ENCODE results near the gene CLMN.

CLMN gene

DNA sequence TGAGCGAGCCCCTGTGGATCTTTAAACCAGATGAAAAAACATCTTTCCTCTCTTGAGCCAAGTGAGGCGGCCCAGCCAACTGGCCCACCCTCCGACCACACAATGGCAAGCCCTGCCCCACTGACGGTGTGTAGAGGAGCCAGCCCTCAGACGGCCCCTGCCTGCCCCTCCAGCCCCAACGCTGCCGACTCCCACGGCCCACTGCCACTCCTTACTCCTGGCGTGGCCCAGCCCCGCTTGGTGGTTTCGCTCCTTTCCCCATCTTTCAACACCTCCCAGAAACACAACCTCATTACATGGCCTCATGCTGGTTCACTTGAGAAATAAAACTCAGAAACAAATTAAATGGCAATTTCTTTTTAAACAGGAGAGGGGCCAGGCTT, 81.8 kb downstream of the CLMN start:
- no peak for DNase-seq (ENCODE audit: low read depth)

DNA sequence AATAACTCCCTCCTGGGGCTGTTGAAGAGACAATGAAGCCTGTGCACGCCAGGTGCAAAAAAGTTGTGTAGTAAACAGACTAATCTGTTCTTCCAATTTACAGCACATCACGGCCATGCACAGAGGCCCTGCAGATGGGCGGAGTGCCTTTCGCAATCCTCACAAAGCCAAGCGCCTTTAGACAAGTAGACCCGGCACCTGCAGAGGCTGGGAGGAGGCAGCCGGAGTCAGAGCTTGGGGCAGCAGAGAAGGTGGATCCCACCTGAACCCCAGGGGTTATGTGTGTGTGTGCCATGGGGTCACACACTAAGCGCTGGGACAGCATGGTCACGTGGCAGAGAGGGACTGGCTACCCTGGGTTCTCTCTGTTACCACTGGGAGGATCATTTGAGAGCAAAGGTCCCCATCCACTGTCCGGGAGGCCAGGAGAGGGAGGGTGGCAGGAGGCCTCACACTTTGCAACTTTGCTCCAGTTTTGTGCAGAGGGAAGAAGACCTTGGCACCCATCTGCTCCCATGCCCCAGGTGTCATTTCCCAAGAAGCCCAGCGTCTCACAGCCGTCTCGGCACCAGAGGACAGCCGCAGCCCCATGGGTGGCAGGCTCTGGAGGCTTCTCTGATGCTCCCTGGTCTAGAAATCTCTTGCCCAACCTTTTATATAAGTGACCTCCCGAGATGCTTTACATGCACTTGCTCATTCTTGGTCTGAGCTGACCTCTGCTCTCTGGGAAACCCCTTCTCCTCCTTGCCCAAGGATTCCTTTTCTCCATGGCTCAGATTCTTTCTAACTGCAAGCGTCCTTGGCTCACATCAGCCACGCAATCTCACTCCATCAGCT, 82.4 kb downstream of the CLMN start:
- DNase-seq (ENCODE audit: low read depth) = no peak

GRCh38 chr14:95236221-95236620, 83.5 kb downstream of the CLMN start:
- no peak for DNase-seq (ENCODE audit: low read depth)

- DNase-seq (ENCODE audit: low read depth) = no peak
These were observed 83.9 kb downstream of the CLMN start for GRCh38 chr14:95235767-95236166.

GRCh38 chr14:95235351-95235750, 84.4 kb downstream of the CLMN start:
- DNase-seq (ENCODE audit: low read depth) = no peak

- no peak for DNase-seq (ENCODE audit: low read depth)
These were observed 85.3 kb downstream of the CLMN start for GRCh38 chr14:95234426-95234825.

DNA sequence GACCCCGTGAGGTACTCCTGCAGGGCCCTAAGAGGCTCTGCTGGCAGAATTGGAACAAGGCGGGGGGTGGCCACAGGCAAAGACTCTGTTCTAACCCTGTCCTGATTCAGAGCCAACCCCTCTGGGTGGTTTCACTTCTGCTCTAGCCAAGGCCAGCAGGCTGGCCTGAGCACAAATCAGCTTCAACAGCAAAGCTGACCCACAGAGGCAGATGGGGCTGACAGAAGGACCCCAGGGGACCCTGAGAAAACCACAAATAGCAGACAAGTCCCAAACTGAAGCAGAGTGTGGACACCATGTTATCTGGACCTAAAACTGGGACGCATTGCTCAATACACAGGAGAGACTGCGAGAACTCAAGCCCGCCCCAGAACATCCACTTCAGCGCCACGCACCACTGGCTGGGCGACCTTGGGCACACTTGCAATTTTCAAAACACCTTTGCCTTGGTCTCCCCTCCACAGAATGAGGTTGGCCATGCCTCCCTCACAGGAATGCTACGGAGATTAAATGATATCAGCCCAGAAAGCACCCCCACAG, 85.9 kb downstream of the CLMN start:
- no peak for DNase-seq (ENCODE audit: low read depth)

- no peak for DNase-seq (ENCODE audit: low read depth)
These were observed 86.7 kb downstream of the CLMN start for GRCh38 chr14:95232894-95233584.

GRCh38 chr14:95231966-95232633, 87.6 kb downstream of the CLMN start:
- DNase-seq (ENCODE audit: low read depth) = no peak

GRCh38 chr14:95229749-95230148, 90.0 kb downstream of the CLMN start:
- no peak for DNase-seq (ENCODE audit: low read depth)

GRCh38 chr14:95228240-95228639, 91.5 kb downstream of the CLMN start:
- no peak for DNase-seq (ENCODE audit: low read depth)

- DNase-seq (ENCODE audit: low read depth) = no peak
These were observed 92.3 kb downstream of the CLMN start for GRCh38 chr14:95227279-95227860.

- DNase-seq (ENCODE audit: low read depth) = no peak
These were observed 92.9 kb downstream of the CLMN start for GRCh38 chr14:95226801-95227200.

GRCh38 chr14:95225251-95225887, 94.3 kb downstream of the CLMN start:
- DNase-seq (ENCODE audit: low read depth) = no peak

DNA sequence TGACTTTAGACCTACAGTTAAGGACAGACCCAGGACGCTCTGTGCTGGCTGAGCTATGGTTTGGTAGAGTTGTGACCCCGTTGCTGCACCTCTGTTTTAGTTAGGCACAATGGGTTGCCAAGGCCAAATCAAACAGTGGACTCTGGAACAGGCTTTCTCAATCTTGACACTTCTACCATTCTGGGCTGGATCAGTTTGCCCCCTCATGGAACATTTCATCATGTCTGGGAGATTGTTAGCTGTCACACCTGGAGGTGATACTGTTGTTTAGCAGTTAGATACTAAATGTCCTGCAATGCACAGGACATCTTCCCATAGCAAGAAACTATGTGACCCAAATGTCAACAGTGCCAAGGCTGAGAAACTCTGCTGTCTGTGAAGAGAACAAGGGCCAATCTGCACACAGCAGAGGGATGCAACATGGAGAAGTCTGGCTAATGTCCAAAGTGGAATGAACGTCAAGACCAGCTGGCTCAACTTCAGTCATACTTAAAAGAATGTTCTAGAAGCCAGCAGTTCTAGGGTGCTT, 96.8 kb downstream of the CLMN start:
- DNase-seq (ENCODE audit: low read depth) = no peak

- no peak for DNase-seq (ENCODE audit: low read depth)
These were observed 97.5 kb downstream of the CLMN start for GRCh38 chr14:95222151-95222631.

DNA sequence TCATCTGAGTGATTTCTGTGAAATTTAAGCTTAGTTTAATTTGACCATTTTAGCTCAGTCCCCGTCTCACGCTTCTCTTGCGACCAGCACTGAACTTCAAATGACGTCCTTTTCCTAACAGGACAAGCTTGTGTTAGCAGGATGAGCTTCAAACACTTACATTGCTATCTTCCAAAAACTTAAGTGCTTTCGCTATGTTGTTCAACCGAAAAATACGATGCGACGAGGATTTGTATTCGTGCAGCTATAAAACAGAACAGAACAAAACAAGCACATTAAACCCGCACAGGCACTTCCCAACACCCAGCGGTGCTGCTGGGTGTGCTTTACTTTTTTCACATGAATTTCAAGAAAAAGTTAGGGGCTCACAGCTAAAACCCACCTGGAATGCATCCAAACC, 98.2 kb downstream of the CLMN start:
- DNase-seq (ENCODE audit: low read depth) = no peak

- no peak for DNase-seq (ENCODE audit: low read depth)
These were observed 99.0 kb downstream of the CLMN start for GRCh38 chr14:95220663-95221231.

DNA sequence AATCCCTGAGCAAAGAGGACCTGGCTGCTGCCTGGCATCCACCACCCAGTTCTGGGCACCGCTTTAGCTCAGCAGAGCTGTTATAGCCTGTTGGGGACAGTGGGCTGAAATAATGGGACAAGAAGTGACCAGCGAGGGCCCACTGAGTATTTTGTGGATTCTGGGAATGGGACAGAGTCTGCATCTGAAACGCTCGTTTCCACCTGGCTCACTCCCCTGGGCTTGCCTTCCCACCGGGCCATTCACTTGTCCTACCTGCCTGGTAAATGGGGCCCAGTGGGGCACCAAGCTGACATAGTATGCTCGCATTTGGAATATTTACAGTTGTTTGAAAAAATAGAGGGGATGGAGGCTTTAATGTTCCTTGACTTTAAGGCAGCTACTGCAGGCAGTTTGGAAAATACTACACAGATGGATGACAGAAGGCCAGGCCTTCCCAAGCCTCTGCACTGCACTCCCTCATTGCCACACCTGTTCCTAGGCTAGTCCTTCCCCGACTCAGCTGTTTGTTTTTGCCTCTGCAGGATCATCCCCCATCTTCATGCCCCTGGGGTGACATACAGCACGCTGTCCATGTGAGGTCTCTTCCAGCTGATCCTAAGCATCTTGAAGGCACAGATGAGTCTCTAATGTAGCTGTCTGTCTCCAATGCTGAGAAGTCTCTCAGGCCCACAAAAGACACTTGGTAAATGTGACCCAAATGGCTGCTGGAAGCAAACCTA, 101.1 kb downstream of the CLMN start:
- no peak for DNase-seq (ENCODE audit: low read depth)

DNA sequence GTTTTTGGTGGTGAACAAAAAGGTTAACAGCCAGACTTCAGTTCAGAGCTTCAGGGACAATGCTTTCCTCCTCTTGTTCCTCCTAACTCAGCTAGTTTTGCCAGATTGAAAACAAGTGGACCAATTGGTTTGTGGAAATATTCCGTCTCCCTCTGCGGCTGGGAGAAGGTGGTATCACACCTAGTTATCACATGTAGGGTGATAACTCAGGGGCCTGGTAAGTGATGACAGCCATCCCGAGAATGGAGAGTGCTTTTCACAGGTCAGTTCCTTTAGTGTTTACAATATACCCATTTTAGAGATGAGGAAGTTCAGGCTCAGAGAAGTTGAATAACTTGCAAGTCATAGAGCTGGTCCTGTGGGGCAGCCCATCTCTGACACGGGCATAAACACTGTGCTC, 101.7 kb downstream of the CLMN start:
- DNase-seq (ENCODE audit: low read depth) = no peak
